HCT116 (cell line): ENCODE measurements around the gene WNT9A.

Experiments used
- ATF3 ChIP-seq: IDR thresholded peaks from 2 replicates; pipeline ENCODE4 v1.6.1; 2012
- CEBPB ChIP-seq: IDR thresholded peaks from 2 replicates; pipeline ENCODE4 v1.6.1; 2012; ENCODE audit warnings: low read depth
- EZH2 ChIP-seq: fragments of 200-600 bp; sonication (generic); IDR thresholded peaks from 2 replicates; pipeline ENCODE4 v1.6.1; 2017; ENCODE audit warnings: antibody characterized with exemption, mixed run types
- EZH2phosphoT487 ChIP-seq: fragments of 200-600 bp; IDR thresholded peaks from 2 replicates; pipeline ENCODE4 v1.6.1; 2018; ENCODE audit warnings: antibody characterized with exemption, borderline replicate concordance
- JUND ChIP-seq: IDR thresholded peaks from 2 replicates; pipeline ENCODE4 v1.6.1; 2012
- MAX ChIP-seq: IDR thresholded peaks from 2 replicates; pipeline ENCODE4 v1.6.1; 2012
- POLR2A ChIP-seq: IDR thresholded peaks from 2 replicates; pipeline ENCODE4 v1.7.0; 2011; ENCODE audit warnings: borderline replicate concordance; ENCODE audit not compliant: insufficient read depth, insufficient read length; ENCODE audit errors: extremely low read depth
- RAD21 ChIP-seq: IDR thresholded peaks from 2 replicates; pipeline ENCODE4 v1.6.1; 2012; ENCODE audit warnings: low read depth, mild to moderate bottlenecking
- SIN3A ChIP-seq: IDR thresholded peaks from 2 replicates; pipeline ENCODE4 v1.6.1; 2012; ENCODE audit warnings: low read depth
- SP1 ChIP-seq: IDR thresholded peaks from 2 replicates; pipeline ENCODE4 v1.6.1; 2012; ENCODE audit warnings: low read depth
- YY1 ChIP-seq: IDR thresholded peaks from 2 replicates; pipeline ENCODE4 v1.6.1; 2011; ENCODE audit warnings: low read length, low read depth, moderate library complexity, mild to moderate bottlenecking; ENCODE audit not compliant: insufficient replicate concordance; ENCODE audit errors: extremely low read depth
- ZFX ChIP-seq: fragments of 450-650 bp; IDR thresholded peaks from 2 replicates; pipeline ENCODE4 v1.6.1; 2017
- TF ChIP-seq, protein P1 (sequence below), 3 experiments: fragments of 200-600 bp in 1 of 3; sonication (generic) in 1 of 3; IDR thresholded peaks in 2 of 3; conservative IDR thresholded peaks in 1 of 3; 2 replicates each; pipeline ENCODE4 v1.5.1; 2012 to 2017; ENCODE audit warnings: low read depth in 2 of 3, low read length in 2 of 3, antibody characterized with exemption in 1 of 3, borderline replicate concordance in 1 of 3, control low read depth in 1 of 3, mild to moderate bottlenecking in 1 of 3, mixed read lengths in 1 of 3, mixed run types in 1 of 3, moderate library complexity in 1 of 3; ENCODE audit not compliant: insufficient read depth in 1 of 3

DNA sequence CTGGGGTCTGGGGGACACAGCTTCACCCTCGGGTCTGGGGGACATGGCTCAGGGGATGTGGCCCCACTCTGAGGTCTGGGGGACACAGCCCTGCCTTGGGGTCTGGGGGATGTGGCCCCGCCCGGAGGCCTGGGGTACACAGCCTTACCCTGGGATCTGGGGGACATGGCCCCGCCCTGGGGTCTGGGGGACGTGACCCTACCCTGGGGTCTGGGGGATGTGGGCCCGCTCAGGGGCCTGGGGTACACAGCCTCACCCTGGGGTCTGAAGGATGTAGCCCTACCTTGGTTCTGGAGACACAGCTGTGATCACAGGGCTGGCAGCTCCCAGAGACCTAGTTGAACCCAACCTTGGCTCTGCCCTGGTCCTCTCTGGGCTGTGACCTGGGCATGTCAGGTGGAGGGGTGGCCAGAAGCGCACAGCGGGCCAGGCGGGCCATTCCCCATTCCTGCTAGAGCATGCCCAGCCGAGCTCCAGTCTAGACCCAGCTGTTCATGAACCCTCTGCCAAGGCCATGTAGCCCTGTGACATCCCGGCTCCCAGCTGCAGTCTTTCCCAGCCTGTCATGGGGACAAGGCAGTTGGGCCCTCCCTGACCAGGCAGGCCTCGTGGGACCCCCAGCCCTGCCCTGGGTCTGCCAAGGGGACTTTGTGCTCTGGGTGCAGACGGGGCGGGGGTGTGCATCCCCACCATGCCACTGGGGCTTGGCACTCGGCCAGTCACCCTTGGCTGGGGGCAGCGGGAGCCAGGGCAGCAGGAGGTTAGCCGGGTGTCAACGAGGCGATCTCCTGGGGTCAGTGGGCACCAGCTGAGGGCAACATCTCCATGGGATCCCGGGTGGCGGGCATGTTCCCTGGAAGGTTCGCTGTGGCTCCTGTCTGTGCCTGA, 43.9 kb downstream of the WNT9A start:
- no peak for TF ChIP-seq ATF3
- TF ChIP-seq POLR2A, result no peak
- TF ChIP-seq, protein P1, sequence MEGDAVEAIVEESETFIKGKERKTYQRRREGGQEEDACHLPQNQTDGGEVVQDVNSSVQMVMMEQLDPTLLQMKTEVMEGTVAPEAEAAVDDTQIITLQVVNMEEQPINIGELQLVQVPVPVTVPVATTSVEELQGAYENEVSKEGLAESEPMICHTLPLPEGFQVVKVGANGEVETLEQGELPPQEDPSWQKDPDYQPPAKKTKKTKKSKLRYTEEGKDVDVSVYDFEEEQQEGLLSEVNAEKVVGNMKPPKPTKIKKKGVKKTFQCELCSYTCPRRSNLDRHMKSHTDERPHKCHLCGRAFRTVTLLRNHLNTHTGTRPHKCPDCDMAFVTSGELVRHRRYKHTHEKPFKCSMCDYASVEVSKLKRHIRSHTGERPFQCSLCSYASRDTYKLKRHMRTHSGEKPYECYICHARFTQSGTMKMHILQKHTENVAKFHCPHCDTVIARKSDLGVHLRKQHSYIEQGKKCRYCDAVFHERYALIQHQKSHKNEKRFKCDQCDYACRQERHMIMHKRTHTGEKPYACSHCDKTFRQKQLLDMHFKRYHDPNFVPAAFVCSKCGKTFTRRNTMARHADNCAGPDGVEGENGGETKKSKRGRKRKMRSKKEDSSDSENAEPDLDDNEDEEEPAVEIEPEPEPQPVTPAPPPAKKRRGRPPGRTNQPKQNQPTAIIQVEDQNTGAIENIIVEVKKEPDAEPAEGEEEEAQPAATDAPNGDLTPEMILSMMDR (IDR thresholded peaks at IDR 0.05 in 2 of 3, conservative IDR thresholded peaks at IDR 0.05 in 1 of 3; ENCODE audit: borderline replicate concordance in 1 of 3, insufficient read depth in 1 of 3, low read depth in 2 of 3, low read length in 2 of 3), result no peak
- no peak for TF ChIP-seq EZH2
- TF ChIP-seq YY1, result no peak
- TF ChIP-seq JUND, result no peak
- TF ChIP-seq CEBPB, result no peak
- no peak for TF ChIP-seq SIN3A
- no peak for TF ChIP-seq RAD21
- no peak for TF ChIP-seq EZH2phosphoT487
- TF ChIP-seq ZFX, result no peak
- no peak for TF ChIP-seq MAX
- TF ChIP-seq SP1, result no peak
